Endodermal cell (in vitro differentiated cells): Measurements from ENCODE around the gene PREX1. TPM values are rescaled to one million over a fixed set of nuclear protein-coding genes. Genes with fewer than 3 reads are reported as not detected.

Experiments used
- DNase-seq: peaks from one replicate; pipeline ENCODE4 v3.0.0-alpha.2; 2017
- H3K27ac ChIP-seq: 2 replicates; pipeline ENCODE4 v1.5.1; 2013; ENCODE audit warnings: mild to moderate bottlenecking, low read depth, low read length, moderate library complexity
- H3K27me3 ChIP-seq: 2 replicates; pipeline ENCODE4 v1.6.1; 2013; ENCODE audit warnings: mild to moderate bottlenecking, low read length, moderate library complexity; ENCODE audit not compliant: insufficient read depth, control insufficient read depth, poor library complexity, severe bottlenecking
- H3K36me3 ChIP-seq: 2 replicates; pipeline ENCODE4 v1.7.0; 2013; ENCODE audit warnings: mild to moderate bottlenecking, low read length, moderate library complexity; ENCODE audit not compliant: control insufficient read depth, insufficient read depth
- H3K4me1 ChIP-seq: one replicate; pipeline ENCODE4 v1.7.0; 2013; ENCODE audit warnings: low read length; ENCODE audit not compliant: control insufficient read depth, insufficient read depth
- H3K4me3 ChIP-seq: 2 replicates; pipeline ENCODE4 v1.5.1; 2013; ENCODE audit warnings: mild to moderate bottlenecking, low read length, moderate library complexity
- H3K9ac ChIP-seq: 2 replicates; pipeline ENCODE4 v1.6.1; 2013; ENCODE audit warnings: mild to moderate bottlenecking, low read length, moderate library complexity; ENCODE audit not compliant: poor library complexity, severe bottlenecking; ENCODE audit errors: extremely low read depth
- H3K9me3 ChIP-seq: 2 replicates; pipeline ENCODE4 v1.6.1; 2013; ENCODE audit warnings: mild to moderate bottlenecking, low read length, moderate library complexity; ENCODE audit not compliant: control insufficient read depth
- H3K27ac Mint-ChIP-seq: 2 replicates; pipeline ENCODE4 v1.8.0; 2020; ENCODE audit warnings: mixed read lengths
- H3K27me3 Mint-ChIP-seq: 2 replicates; pipeline ENCODE4 v1.8.0; 2021; ENCODE audit warnings: mild to moderate bottlenecking, mixed read lengths; ENCODE audit not compliant: insufficient read depth
- H3K36me3 Mint-ChIP-seq: 2 replicates; pipeline ENCODE4 v1.8.0; 2020; ENCODE audit warnings: low read depth, mixed read lengths
- H3K4me1 Mint-ChIP-seq: 2 replicates; pipeline ENCODE4 v1.8.0; 2020; ENCODE audit warnings: mixed read lengths
- H3K4me3 Mint-ChIP-seq: 2 replicates; pipeline ENCODE4 v1.8.0; 2020; ENCODE audit warnings: mild to moderate bottlenecking, moderate library complexity, mixed read lengths
- H3K9me3 Mint-ChIP-seq: 2 replicates; pipeline ENCODE4 v1.8.0; 2020; ENCODE audit warnings: mild to moderate bottlenecking, mixed read lengths
- CTCF ChIP-seq: fragments of 200-600 bp; sonication (generic); conservative IDR thresholded peaks from 2 replicates; pipeline ENCODE4 v1.5.0; 2021; ENCODE audit warnings: antibody characterized with exemption, mild to moderate bottlenecking
- WGBS, 2 experiments: methylation state at CpG; one replicate each; pipeline versions ENCODE4 v1.1.5 to v1.1.7; 2013; ENCODE audit warnings: missing lambda C conversion rate in 2 of 2, mixed read lengths in 1 of 2; ENCODE audit not compliant: insufficient coverage in 1 of 2, insufficient read length in 1 of 2; 5-methylcytosine and 5-hydroxymethylcytosine counted together
- total RNA-seq, 2 donors: library from RNA; stranded (reverse); fragmentation: NEBNext Ultra II Directional in 1 of 2; extraction: Animal tissue kit (Norgen Biotek cat#: 25700) in 1 of 2; gene quantifications; 2 replicates in 1 of 2; 3 replicates in 1 of 2; pipeline ENCODE4 v1.2.1, GENCODE V29; 2021

PREX1 gene
- total RNA-seq, 2 donors from 2014 or later = 65.3 to 70.5 TPM

GRCh38 chr20:48697845-48698491, 129.8 kb downstream of the PREX1 start:
- H3K4me1 Mint-ChIP-seq = peaks cover 3% of the 10 kb centered on the region
- DNase-seq = no peak
- H3K9me3 ChIP-seq = no peaks in the 10 kb centered on the region
- peaks cover 62% of the 10 kb centered on the region for H3K36me3 ChIP-seq
- 94 to 100% methylated on average over 3 to 8 of the region's 8 CpGs for WGBS, 2 experiments
- no peak overlapping the region for H3K27ac ChIP-seq
- H3K9ac ChIP-seq = no peak overlapping the region
- no peaks in the 10 kb centered on the region for H3K27me3 Mint-ChIP-seq
- H3K27ac Mint-ChIP-seq = peak overlapping the region; percentile 55
- peaks cover 53% of the 10 kb centered on the region for H3K36me3 Mint-ChIP-seq
- H3K4me3 ChIP-seq = no peak overlapping the region
- no peak overlapping the region for H3K4me3 Mint-ChIP-seq
- H3K9me3 Mint-ChIP-seq = no peaks in the 10 kb centered on the region
- no peak for TF ChIP-seq CTCF
- no peaks in the 10 kb centered on the region for H3K4me1 ChIP-seq
- H3K27me3 ChIP-seq = no peaks in the 10 kb centered on the region

DNA sequence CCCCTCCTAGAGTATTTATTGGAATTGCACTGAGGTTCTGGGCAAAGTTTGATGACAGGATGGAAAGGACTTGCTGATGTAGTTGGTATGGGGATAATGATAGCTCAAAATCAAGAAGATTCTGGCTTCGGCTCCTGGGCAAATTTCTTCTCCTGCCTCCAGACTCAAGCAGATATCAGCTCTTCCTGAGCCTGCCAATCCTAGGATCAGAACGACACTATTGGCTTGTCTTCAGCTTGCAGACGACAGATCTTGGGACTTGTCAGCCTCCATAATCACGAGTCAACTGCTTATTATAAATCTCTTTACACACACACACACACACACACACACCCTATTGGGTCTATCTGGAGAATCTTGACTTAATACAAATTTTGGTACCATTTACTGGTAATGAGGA, 131.1 kb downstream of the PREX1 start:
- no peak overlapping the region for H3K4me3 Mint-ChIP-seq
- no peaks in the 10 kb centered on the region for H3K4me1 ChIP-seq
- no peak overlapping the region for H3K27ac ChIP-seq
- peaks cover 3% of the 10 kb centered on the region for H3K4me1 Mint-ChIP-seq
- WGBS, 2 experiments = 96 to 100% methylated on average over 1 to 4 of the region's 4 CpGs
- H3K9me3 Mint-ChIP-seq = no peaks in the 10 kb centered on the region
- peaks cover 53% of the 10 kb centered on the region for H3K36me3 Mint-ChIP-seq
- no peak for DNase-seq
- H3K36me3 ChIP-seq = peaks cover 72% of the 10 kb centered on the region
- no peaks in the 10 kb centered on the region for H3K27me3 ChIP-seq
- no peaks in the 10 kb centered on the region for H3K27me3 Mint-ChIP-seq
- no peak overlapping the region for H3K9ac ChIP-seq
- TF ChIP-seq CTCF = no peak
- H3K9me3 ChIP-seq = no peaks in the 10 kb centered on the region
- no peak overlapping the region for H3K27ac Mint-ChIP-seq
- H3K4me3 ChIP-seq = no peak overlapping the region

DNA sequence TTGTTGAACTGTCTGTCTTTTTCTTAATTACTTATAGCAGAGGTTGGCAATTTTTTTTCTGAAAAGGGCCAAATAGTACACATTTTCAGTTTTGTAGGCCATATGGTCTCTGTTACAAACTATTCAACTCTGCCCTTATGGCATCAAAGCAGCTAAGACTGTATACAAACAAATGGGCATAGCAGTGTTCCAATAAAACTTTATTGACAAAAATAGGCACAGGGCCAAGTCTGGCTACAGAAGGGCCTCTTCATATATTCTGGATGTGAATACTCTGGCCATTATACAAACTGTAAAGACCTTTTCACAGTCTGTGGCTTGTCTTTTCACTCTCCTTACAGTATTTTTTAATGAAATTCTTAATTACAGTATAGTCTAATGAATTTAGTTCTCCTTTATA, 132.1 kb downstream of the PREX1 start:
- Histone ChIP-seq H3K4me3 (no peak overlapping the region), H3K27ac (no peak overlapping the region), H3K27me3 (no peaks in the 10 kb centered on the region), H3K9ac (no peak overlapping the region), H3K9me3 (no peaks in the 10 kb centered on the region), H3K36me3 (peaks cover 71% of the 10 kb centered on the region), H3K4me1 (no peaks in the 10 kb centered on the region)
- DNase-seq = no peak
- H3K9me3 Mint-ChIP-seq = no peaks in the 10 kb centered on the region
- no peak overlapping the region for H3K4me3 Mint-ChIP-seq
- no peak overlapping the region for H3K27ac Mint-ChIP-seq
- peaks cover 57% of the 10 kb centered on the region for H3K36me3 Mint-ChIP-seq
- no peak for TF ChIP-seq CTCF
- H3K27me3 Mint-ChIP-seq = no peaks in the 10 kb centered on the region
- peaks cover 3% of the 10 kb centered on the region for H3K4me1 Mint-ChIP-seq
